Osteoblast (primary cell): Measurements from ENCODE around the gene RAB3D. TPM values are rescaled to one million over a fixed set of nuclear protein-coding genes. Genes with fewer than 3 reads are reported as not detected.
A peak's percentile ranks its signal among the peaks of the same experiment; 100 is the strongest.

Source experiments
- DNase-seq: peaks from one replicate; pipeline ENCODE4 v3.0.0; 2011; ENCODE audit warnings: low spot score, mixed read lengths; ENCODE audit not compliant: insufficient read length; ENCODE audit errors: missing footprints
- H2AFZ ChIP-seq: 2 replicates; pipeline ENCODE4 v1.6.0; 2011; ENCODE audit warnings: mild to moderate bottlenecking, low read length
- H3K27ac ChIP-seq: 2 replicates; pipeline ENCODE4 v1.5.1; 2011; ENCODE audit warnings: mild to moderate bottlenecking, low read depth, low read length, moderate library complexity
- H3K27me3 ChIP-seq: 2 replicates; pipeline ENCODE4 v1.6.0; 2012; ENCODE audit warnings: mild to moderate bottlenecking, control low read depth, inconsistent platforms, low read length, moderate library complexity; ENCODE audit not compliant: insufficient read depth
- H3K36me3 ChIP-seq: 2 replicates; pipeline ENCODE4 v1.5.1; 2011; ENCODE audit warnings: mild to moderate bottlenecking, low read length, control low read depth, moderate library complexity; ENCODE audit not compliant: insufficient read depth
- H3K4me1 ChIP-seq: 2 replicates; pipeline ENCODE4 v1.5.1; 2011; ENCODE audit warnings: mild to moderate bottlenecking, low read length, control low read depth, moderate library complexity; ENCODE audit not compliant: insufficient read depth
- H3K4me2 ChIP-seq: 2 replicates; pipeline ENCODE4 v1.6.0; 2011; ENCODE audit warnings: mild to moderate bottlenecking, low read length; ENCODE audit not compliant: insufficient read depth
- H3K4me3 ChIP-seq: fragments of 200-600 bp; sonication (generic); 3 replicates; pipeline ENCODE4 v1.5.1; 2012; ENCODE audit warnings: mild to moderate bottlenecking, low read length, inconsistent platforms; ENCODE audit not compliant: insufficient read depth
- H3K79me2 ChIP-seq: 2 replicates; pipeline ENCODE4 v1.6.0; 2012; ENCODE audit warnings: mild to moderate bottlenecking, low read length, control low read depth, inconsistent platforms; ENCODE audit not compliant: insufficient read depth
- H3K9me3 ChIP-seq: 2 replicates; pipeline ENCODE4 v1.5.1; 2011; ENCODE audit warnings: low read depth, low read length, control low read depth
- H4K20me1 ChIP-seq: 2 replicates; pipeline ENCODE4 v1.6.0; 2012; ENCODE audit warnings: mild to moderate bottlenecking, low read length, control low read depth; ENCODE audit not compliant: insufficient read depth
- CTCF ChIP-seq: IDR thresholded peaks from 2 replicates; pipeline ENCODE4 v1.5.1; 2011; ENCODE audit warnings: mild to moderate bottlenecking, low read depth, low read length, moderate library complexity; ENCODE audit errors: extremely low read depth
- total RNA-seq: library from RNA; depleted of rRNA; stranded (reverse); fragments of >200 nt; gene quantifications from 2 replicates; pipeline ENCODE4 v1.2.3, GENCODE V29; 2012

RAB3D gene
- total RNA-seq, 1 donor = 3.3 TPM

GRCh38 chr19:11377237-11377636, 37.8 kb upstream of the RAB3D start:
- peak overlapping the region; percentile 54 for H3K27ac ChIP-seq
- peaks cover 10% of the 10 kb centered on the region for H4K20me1 ChIP-seq
- peak; percentile 94 for DNase-seq
- no peak overlapping the region for H2AFZ ChIP-seq
- TF ChIP-seq CTCF = no peak
- H3K79me2 ChIP-seq = peaks cover 10% of the 10 kb centered on the region
- H3K4me3 ChIP-seq = no peak overlapping the region
- no peaks in the 10 kb centered on the region for H3K9me3 ChIP-seq
- H3K27me3 ChIP-seq = peaks cover 2% of the 10 kb centered on the region
- peaks cover 3% of the 10 kb centered on the region for H3K36me3 ChIP-seq
- H3K4me2 ChIP-seq = peak overlapping the region; percentile 41
- peaks cover 52% of the 10 kb centered on the region for H3K4me1 ChIP-seq

- Histone ChIP-seq H4K20me1 (peaks cover 10% of the 10 kb centered on the region), H3K4me3 (peak overlapping the region; percentile 92), H2AFZ (peak overlapping the region; percentile 88), H3K27ac (peak overlapping the region; percentile 84), H3K36me3 (peaks cover 3% of the 10 kb centered on the region), H3K27me3 (no peaks in the 10 kb centered on the region), H3K9me3 (no peaks in the 10 kb centered on the region), H3K4me1 (peaks cover 45% of the 10 kb centered on the region), H3K4me2 (peak overlapping the region; percentile 96), H3K79me2 (peaks cover 9% of the 10 kb centered on the region)
- no peak for TF ChIP-seq CTCF
- DNase-seq = peak; percentile 45
Observed at GRCh38 chr19:11375143-11375948, 35.9 kb upstream of the RAB3D start.

- Histone ChIP-seq H3K4me2 (peak within 1 kb of the TSS; percentile 96), H3K27me3 (no peaks in the 10 kb centered on the region), H4K20me1 (peaks cover 10% of the 10 kb centered on the region), H3K27ac (peak within 1 kb of the TSS; percentile 84), H3K4me3 (peak within 1 kb of the TSS; percentile 92), H2AFZ (peak within 1 kb of the TSS; percentile 99), H3K9me3 (no peaks in the 10 kb centered on the region), H3K36me3 (peaks cover 3% of the 10 kb centered on the region), H3K4me1 (peaks cover 43% of the 10 kb centered on the region), H3K79me2 (peaks cover 4% of the 10 kb centered on the region)
- DNase-seq = peak; percentile 100
- no peak for TF ChIP-seq CTCF
Observed at GRCh38 chr19:11374433-11375142, 35.1 kb upstream of the RAB3D start, which contains the start of gene SWSAP1. TSS of gene SWSAP1 (plus strand) at chr19:11374666. CDS start at chr19:11374681, 15 bp downstream.
